ENCODE results near the gene UBQLN2. TPM values are rescaled to one million over a fixed set of nuclear protein-coding genes. Genes with fewer than 3 reads are reported as not detected.

The UBQLN2 gene
- total and polyA plus RNA-seq, 2 of the 8 experiments (the other 6 are each of a cell fraction or from before 2014, with no cell fraction given), result 21.0 to 35.3 TPM

DNA sequence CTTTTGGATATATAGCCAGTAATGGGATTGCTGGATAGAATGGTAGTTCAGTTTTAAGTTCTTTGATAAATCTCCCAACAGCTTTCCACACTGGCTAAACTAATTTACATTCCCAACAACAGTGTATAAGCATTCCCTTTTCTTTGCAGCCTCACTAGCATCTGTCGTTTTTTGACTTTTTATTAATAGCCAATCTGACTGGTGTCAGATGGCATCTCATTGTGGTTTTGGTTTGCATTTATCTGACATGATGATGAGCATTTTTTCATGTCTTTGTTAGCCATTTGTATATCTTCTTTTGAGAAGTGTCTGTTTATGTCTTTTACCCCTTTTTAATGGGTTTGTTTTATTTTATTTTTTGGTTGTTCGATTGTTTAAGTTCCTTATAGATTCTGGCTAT lies 13.3 kb downstream of the UBQLN2 start:
- no peaks in the 10 kb centered on the region for H3K4me1 ChIP-seq (replicated peaks in 1 of 4; ENCODE audit: control insufficient read depth in 3 of 4, insufficient read depth in 4 of 4, low read length in 3 of 4)
- H4K20me1 ChIP-seq (replicated peaks in 1 of 2; ENCODE audit: control insufficient read depth in 1 of 2, insufficient read depth in 2 of 2, low read length in 2 of 2), result no peaks in the 10 kb centered on the region
- ChIA-PET CTCF (ENCODE audit: partially characterized antibody) (no interaction called here), POLR2A (ENCODE audit: partially characterized antibody) (no interaction called here)
- H3K23ac ChIP-seq (ENCODE audit: insufficient read length), result no peak overlapping the region
- H3K4ac ChIP-seq (replicated peaks; ENCODE audit: insufficient read length, low read depth, low read length), result no peak overlapping the region
- H3K23me2 ChIP-seq (ENCODE audit: low read depth, low read length), result no peaks in the 10 kb centered on the region
- no peak for FAIRE-seq
- H3K27ac ChIP-seq (ENCODE audit: low read depth, low read length), result no peak overlapping the region
- no peak overlapping the region for H2BK12ac ChIP-seq (ENCODE audit: low read depth, low read length)
- H3K79me1 ChIP-seq (ENCODE audit: low read depth, low read length), result no peaks in the 10 kb centered on the region
- no peak overlapping the region for H2BK20ac ChIP-seq (ENCODE audit: low read length)
- 83% methylated on average over 2 of the region's 2 CpGs; no CpG with 5 or more reads in 1 of the 2 experiments for WGBS, 2 experiments (ENCODE audit: extremely low coverage in 1 of 2, insufficient coverage in 1 of 2, insufficient read length in 1 of 2, insufficient replicate concordance in 2 of 2, low coverage in 1 of 2, low lambda C conversion rate in 2 of 2, missing lambda C conversion rate in 1 of 2)
- no peak overlapping the region for H3K9ac ChIP-seq (replicated peaks in 1 of 4; ENCODE audit: extremely low read depth in 1 of 4, low read depth in 3 of 4, low read length in 3 of 4)
- no peak overlapping the region for H2AFZ ChIP-seq (ENCODE audit: low read length)
- no peak overlapping the region for H2BK5ac ChIP-seq (ENCODE audit: low read depth, low read length)
- H3K18ac ChIP-seq (ENCODE audit: extremely low read depth, low read length), result no peak overlapping the region
- H4K91ac ChIP-seq (replicated peaks; ENCODE audit: insufficient read length, low read length), result no peak overlapping the region
- H2BK120ac ChIP-seq (replicated peaks; ENCODE audit: low read depth, low read length), result no peak overlapping the region
- no peak for DNase-seq (ENCODE audit: low read depth in 1 of 2, low spot score in 2 of 2)
- no peak overlapping the region for H3K4me2 ChIP-seq (ENCODE audit: insufficient read depth in 1 of 2, low read depth in 2 of 2, low read length in 2 of 2)
- TF ChIP-seq NANOG (IDR thresholded peaks at IDR 0.05; ENCODE audit: insufficient read depth, low read depth, low read length, poor library complexity, severe bottlenecking) (no peak), POU5F1 (IDR thresholded peaks at IDR 0.05; ENCODE audit: low read depth, low read length) (no peak), BCL11A (IDR thresholded peaks at IDR 0.05; ENCODE audit: low read depth in 2 of 2, low read length in 2 of 2) (no peak), TCF12 (IDR thresholded peaks at IDR 0.05; ENCODE audit: low read depth, low read length) (no peak)
- TF ChIP-seq, protein P1, sequence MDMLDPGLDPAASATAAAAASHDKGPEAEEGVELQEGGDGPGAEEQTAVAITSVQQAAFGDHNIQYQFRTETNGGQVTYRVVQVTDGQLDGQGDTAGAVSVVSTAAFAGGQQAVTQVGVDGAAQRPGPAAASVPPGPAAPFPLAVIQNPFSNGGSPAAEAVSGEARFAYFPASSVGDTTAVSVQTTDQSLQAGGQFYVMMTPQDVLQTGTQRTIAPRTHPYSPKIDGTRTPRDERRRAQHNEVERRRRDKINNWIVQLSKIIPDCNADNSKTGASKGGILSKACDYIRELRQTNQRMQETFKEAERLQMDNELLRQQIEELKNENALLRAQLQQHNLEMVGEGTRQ (IDR thresholded peaks at IDR 0.05; ENCODE audit: low read length), result no peak
- no peak overlapping the region for H3K14ac ChIP-seq (ENCODE audit: insufficient read length)
- H4K5ac ChIP-seq (ENCODE audit: insufficient read length, low read depth, low read length), result no peak overlapping the region
- no peaks in the 10 kb centered on the region for H3K79me2 ChIP-seq (ENCODE audit: control insufficient read depth in 1 of 2, insufficient read depth in 2 of 2, low read length in 2 of 2)
- H3K36me3 ChIP-seq (ENCODE audit: control insufficient read depth in 2 of 4, insufficient read depth in 4 of 4, low read length in 3 of 4), result peaks cover 0 to 3% (median 0%) of the 10 kb centered on the region in 4 experiments; a peak in 1 of 8 replicates
- no peak overlapping the region for H3K4me3 ChIP-seq (ENCODE audit: extremely low read depth in 1 of 4, insufficient read depth in 2 of 4, low read depth in 3 of 4, low read length in 4 of 4)
- no peak overlapping the region for H4K8ac ChIP-seq (ENCODE audit: extremely low read depth, insufficient read depth, low read length)
- H2BK15ac ChIP-seq (ENCODE audit: low read length), result no peak overlapping the region
- H3K27me3 ChIP-seq (replicated peaks in 1 of 4; ENCODE audit: control insufficient read depth in 3 of 4, extremely low read depth in 1 of 4, insufficient read depth in 3 of 4, low read length in 3 of 4), result no peaks in the 10 kb centered on the region
- no peaks in the 10 kb centered on the region for H3K9me3 ChIP-seq (ENCODE audit: insufficient read depth in 2 of 2, low read depth in 1 of 2, low read length in 1 of 2)
- H2AK5ac ChIP-seq (ENCODE audit: low read depth, low read length), result no peak overlapping the region
- no peak overlapping the region for H3K56ac ChIP-seq (replicated peaks; ENCODE audit: insufficient read length, low read depth, low read length)

All from H1 (cell line).